ENCODE measurements around the gene POLDIP3.

DNA sequence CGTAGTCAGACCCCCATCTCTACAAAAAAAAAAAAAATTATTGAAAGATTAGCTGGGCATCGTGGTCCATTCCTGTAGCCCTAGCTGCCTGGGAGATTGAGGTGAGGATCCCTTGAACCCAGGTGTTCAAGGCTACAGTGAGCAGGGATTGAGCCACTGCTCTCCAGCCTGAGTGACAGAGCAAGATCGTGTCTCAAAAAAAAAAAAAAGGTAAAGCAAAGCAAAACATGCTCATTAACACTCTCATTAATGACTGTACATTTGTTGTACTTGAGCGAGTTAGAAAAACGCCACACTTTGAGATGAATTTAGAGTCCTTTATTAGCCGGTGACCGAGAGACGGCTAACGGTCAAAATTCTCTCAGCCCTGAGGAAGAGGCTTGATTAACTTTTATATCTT is 67.1 kb downstream of the POLDIP3 start:
- TF ChIP-seq, protein P1, sequence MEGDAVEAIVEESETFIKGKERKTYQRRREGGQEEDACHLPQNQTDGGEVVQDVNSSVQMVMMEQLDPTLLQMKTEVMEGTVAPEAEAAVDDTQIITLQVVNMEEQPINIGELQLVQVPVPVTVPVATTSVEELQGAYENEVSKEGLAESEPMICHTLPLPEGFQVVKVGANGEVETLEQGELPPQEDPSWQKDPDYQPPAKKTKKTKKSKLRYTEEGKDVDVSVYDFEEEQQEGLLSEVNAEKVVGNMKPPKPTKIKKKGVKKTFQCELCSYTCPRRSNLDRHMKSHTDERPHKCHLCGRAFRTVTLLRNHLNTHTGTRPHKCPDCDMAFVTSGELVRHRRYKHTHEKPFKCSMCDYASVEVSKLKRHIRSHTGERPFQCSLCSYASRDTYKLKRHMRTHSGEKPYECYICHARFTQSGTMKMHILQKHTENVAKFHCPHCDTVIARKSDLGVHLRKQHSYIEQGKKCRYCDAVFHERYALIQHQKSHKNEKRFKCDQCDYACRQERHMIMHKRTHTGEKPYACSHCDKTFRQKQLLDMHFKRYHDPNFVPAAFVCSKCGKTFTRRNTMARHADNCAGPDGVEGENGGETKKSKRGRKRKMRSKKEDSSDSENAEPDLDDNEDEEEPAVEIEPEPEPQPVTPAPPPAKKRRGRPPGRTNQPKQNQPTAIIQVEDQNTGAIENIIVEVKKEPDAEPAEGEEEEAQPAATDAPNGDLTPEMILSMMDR (IDR thresholded peaks at IDR 0.05) = no peak
- no peak for TF ChIP-seq POLR2A (IDR thresholded peaks at IDR 0.05)
